GM12872 (cell line): ENCODE data around the gene GZMM.

Experiments used
- CTCF ChIP-seq: IDR thresholded peaks from 3 replicates; pipeline ENCODE4 v1.5.1; 2011; ENCODE audit warnings: low read depth, mild to moderate bottlenecking, low read length, moderate library complexity; ENCODE audit not compliant: insufficient read depth

GZMM gene

DNA sequence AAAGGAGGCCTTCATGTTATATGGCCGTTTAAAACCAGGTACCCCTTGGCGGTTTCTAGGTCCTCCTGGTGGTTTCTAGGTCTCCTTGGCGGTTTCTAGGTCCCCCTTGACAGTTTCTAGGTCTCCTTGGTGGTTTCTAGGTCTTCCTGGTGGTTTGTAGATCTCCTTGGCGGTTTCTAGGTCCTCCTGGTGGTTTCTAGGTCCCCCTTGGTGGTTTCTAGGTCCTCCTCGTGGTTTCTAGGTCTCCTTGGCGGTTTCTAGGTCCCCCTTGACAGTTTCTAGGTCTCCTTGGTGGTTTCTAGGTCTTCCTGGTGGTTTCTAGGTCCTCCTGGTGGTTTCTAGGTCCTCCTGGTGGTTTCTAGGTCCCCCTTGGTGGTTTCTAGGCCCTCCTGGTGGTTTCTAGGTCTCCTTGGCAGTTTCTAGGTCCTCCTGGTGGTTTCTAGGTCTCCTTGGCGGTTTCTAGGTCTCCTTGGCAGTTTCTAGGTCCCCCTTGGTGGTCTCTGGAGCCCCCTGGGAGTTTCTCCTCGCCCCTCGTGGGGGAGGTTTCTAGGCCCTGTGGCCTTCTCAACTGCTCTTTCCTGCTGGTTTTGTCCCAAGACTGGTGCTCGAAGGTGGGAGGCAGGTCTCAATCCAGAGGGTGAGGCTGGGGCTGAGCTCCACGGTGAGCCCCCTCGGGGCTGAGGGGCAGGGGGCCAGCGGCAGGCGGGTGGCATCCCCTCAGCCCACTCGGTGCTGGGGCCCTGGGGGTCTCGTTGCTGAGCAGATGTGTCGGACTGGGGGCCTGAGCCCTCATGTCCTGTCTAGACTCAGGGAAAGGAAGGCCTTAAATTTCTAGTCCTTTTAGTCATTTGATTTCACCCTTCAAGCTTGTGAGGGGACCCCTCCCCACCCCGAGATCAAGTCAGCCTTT, 53.8 kb downstream of the GZMM start:
- TF ChIP-seq CTCF = no peak
